Suppressor macrophage (primary cell): ENCODE measurements around the gene SLC10A7.

Source experiments
- DNase-seq, 4 experiments: peaks; one replicate each; pipeline ENCODE4 v3.0.0-alpha.2; 2020 to 2022

Gene SLC10A7

DNA sequence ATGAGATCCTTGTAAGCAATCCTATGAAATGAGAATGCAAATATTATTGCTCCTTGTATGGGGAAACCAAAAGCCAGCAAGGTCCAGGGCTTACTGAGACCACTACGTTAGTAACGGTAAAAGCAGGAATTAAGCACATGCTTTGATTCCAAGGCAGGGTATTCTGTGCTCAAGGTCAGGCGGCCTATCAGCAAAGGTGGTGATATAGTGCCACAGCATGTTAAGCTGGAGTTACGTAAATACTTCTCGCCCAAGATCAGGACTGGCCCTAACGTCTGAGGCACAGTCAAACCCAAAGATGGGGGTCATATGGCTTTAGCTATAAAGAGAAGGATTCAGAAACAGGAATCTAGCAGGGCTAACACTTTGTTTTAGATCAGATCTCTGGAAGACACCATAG is 27.6 kb downstream of the SLC10A7 start:
- no peak for DNase-seq

DNA sequence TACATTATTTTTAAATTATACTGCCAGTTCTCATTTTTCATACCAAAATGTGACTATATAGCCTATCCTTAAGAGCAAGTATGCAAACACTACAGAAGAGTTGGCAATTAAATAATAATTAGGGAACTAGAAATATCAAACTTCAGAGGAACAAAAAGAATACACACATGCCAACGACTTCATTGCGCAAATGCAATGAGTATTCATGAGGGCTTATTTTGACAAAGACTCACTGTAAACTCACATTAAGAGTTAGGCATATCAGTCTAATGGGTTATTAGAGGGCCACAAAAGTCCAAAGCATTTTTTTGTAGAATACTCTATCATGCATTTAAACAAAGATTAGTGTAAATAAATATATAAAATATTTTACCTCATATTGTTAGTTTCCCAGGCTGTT is 31.6 kb downstream of the SLC10A7 start:
- peak in 2 of 4 experiments; percentile 17 to 25 for DNase-seq

GRCh38 chr4:146488495-146489174 is 33.1 kb downstream of the SLC10A7 start:
- peak in 1 of 4 experiments; percentile 13 for DNase-seq

DNA sequence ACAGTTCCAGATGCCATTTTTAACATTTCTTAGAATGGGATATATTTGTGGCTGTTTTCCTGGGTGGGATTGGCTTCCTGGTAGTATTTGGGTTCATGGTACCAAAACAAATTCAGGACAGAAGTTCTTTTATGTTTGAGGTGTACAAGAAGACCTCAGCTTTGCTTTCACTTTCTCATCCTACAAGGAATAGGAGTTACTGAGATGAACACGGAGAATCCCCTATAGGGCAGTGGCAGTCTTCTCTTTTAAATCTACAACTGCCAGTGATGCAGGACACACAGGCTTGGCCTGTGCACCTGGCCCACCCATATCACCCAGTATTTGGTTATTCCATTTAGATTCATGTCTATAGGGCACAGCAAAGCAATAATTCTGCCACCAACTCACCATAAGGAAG is 35.2 kb downstream of the SLC10A7 start:
- DNase-seq = no peak

DNA sequence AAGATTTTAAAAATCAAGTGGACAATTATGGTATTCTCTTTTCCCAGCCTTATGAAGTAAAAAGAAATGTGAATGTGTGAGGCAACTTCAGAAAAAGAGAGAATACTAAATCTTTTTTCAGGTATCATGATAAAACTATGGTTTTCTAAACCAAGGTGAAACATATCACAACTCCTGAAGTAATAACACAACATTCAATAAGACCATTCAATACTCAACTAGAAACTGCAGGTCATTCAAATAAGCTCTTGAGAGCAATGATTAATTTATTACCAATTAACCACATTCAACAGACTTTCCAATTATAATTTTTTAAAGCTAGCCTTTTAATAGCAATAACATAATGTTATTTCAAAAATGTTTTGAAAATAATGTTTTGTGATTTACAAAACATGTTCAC is 35.8 kb downstream of the SLC10A7 start:
- no peak for DNase-seq

- no peak for DNase-seq
Observed at GRCh38 chr4:146482788-146483187, 39.0 kb downstream of the SLC10A7 start.

GRCh38 chr4:146481246-146481645 is 40.5 kb downstream of the SLC10A7 start:
- DNase-seq = no peak

DNA sequence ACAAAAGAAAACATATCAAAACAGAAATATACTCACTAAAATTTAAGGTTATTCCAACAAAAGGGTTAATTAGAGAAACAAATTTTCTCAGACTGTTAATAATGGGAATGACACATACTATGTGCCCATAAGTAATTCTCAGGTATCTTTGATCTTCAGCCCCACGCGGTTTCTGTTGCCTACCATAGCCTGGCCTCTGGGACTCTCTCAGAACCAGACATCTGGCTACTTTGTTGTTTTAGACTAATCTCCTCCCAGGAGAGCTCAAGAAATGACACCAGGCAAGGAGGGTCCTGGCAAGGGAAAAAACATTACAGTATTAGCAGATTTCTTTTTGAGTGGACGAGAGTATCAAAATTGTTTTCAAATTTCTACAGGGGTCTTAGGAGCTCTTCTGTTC is 43.7 kb downstream of the SLC10A7 start:
- no peak for DNase-seq

DNA sequence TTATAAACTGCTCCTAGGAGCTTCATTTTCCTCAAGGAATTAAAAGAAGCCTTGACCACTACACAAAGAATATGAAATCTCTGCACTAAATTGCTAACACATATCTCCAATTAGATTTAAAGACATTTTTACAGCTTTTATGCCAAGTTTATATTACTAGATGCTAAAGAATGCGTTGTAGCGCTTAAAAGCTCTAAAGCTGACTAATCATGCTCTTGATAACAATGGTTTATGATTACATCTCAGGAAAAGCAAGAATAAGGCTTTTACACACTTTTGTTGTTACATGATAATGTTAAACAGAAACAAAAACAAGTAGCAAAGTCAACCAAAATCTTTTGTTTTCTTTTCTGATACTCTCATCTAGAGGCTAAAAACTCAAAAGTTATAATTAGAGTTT is 44.7 kb downstream of the SLC10A7 start:
- DNase-seq = no peak

DNA sequence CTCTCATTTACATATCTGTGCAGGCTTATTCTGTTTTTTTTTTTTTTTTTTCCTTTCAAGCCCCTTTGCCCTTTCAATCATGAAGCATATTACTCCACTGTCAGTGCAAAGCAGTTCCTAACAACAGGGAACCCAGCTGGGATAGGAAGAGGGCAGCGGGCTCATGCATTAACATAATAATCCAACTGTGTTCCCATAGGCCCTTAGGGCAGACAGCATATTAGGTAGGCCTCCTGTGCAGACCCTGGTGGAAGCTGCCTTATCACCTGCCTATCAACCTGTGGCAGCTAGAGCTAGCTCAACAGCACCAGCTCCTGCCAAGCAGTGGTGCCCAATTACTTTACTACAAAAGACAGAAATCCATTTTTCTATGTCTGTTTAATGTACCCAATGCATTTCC is 49.3 kb downstream of the SLC10A7 start:
- no peak for DNase-seq

DNA sequence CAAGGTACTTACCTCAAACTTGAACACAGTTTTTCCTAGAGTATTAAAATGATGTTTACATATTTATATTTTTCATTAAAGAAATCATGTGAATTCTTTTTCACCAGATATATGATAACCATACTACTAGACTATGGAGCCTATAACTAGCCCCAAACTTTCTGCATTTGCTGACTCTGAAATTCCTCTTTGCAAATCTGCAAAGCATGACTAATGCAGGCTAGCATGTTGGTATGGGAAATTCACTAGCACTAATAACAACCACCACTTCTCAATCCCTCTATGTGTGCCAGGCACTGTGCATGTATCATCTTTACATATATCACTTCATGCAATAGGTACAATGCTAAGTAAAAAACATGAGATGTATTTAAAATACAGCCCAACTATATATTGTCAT is 51.1 kb downstream of the SLC10A7 start:
- no peak for DNase-seq

- no peak for DNase-seq
Observed at GRCh38 chr4:146469022-146469421, 52.7 kb downstream of the SLC10A7 start.

GRCh38 chr4:146465628-146466027 is 56.1 kb downstream of the SLC10A7 start:
- DNase-seq = no peak

DNA sequence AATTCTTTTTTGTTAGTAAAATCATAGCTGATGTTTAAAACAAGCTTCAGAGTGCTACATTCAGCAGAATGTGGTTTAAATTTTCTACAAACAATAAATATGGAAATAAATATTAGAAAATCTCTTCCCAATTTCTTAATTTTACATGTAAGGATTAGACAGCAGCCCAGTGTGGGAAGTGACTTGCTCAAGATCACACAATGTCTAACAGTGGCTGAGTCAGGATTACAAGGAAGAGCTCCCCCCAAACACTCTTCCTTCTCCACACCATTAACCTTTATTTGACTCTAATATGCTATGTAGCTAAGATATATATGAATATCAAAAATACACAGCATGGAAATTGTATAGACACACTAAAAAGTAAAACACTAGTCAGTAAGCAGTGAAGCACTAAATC is 59.5 kb downstream of the SLC10A7 start:
- DNase-seq = peak; percentile 16 to 61 (median 47)

GRCh38 chr4:146458594-146458993 is 63.1 kb downstream of the SLC10A7 start:
- DNase-seq = peak in 3 of 4 experiments; percentile 4 to 54 (median 49)

- DNase-seq = no peak
Observed at GRCh38 chr4:146456681-146457080, 65.1 kb downstream of the SLC10A7 start.

- no peak for DNase-seq
Observed at GRCh38 chr4:146453181-146453807, 68.4 kb downstream of the SLC10A7 start.

DNA sequence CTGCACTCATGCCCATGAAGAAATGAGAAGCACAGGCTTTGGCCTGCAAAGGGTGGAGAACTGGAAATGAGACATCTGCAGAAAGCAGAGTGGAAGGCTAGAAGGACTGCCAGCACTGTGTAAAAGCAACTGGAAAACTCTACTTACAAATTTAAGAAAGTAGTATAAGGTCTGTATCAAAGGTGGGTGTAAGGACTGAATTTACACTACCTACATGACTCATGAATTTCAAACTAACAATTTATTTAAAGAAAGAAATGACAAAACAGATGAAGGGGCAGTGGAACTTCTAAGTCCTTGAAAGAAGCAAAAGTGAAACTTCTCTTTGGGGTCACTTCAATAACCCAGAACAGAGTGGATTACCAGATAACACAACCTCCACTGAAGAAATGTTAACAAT is 71.2 kb downstream of the SLC10A7 start:
- DNase-seq = peak in 1 of 4 experiments; percentile 10

- DNase-seq = no peak
Observed at GRCh38 chr4:146446555-146446954, 75.2 kb downstream of the SLC10A7 start.

DNA sequence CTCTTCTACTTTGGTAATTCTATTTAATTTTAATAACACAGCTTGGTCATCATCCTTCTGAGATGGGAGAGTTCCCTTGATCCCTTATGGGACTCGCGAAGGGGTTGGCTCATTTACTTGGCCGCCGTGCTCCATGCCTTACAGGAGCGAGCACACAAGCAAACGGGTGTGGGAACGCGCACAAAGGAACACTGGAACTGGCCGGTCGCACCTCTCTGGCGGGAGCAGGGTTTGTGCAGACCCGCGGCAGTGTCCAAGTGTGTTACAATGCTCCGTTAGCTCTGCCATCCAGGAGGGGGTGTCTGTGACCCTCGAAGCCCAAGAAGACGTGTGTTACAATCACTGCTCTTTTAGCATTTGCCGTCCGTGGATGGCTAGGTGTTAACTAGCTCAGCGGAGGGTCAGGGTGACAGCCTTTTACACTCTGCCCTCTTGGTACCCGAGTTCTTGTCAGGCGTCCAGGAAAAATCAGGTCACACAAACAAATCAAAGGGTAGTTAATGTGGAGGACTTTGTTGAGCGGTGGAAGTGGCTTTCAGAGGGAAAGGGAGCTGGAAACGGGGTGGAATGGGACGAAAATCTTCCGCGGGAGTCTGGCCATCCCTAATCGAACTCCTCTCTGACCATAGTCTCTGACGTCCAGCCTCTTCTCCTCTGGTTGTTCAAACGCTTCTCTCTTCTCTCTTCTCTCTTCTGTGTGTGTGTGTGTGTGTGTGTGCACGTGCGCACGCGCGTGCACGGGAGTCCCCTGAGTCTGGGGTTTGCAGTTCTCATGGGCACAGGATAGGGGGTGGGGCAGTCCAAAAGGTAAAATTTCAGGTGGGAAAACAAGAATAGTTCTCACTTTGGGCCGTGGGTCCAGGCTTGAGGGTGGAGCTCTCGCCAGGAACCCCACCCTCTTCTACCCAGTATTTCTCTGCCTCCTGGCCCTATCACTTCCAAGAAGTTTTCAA is 76.3 kb downstream of the SLC10A7 start:
- no peak for DNase-seq

- DNase-seq = no peak
Observed at GRCh38 chr4:146443525-146443924, 78.2 kb downstream of the SLC10A7 start.

- no peak for DNase-seq
Observed at GRCh38 chr4:146442801-146443200, 78.9 kb downstream of the SLC10A7 start.

- DNase-seq = no peak
Observed at GRCh38 chr4:146439999-146440398, 81.7 kb downstream of the SLC10A7 start.
